Endothelial cell (in vitro differentiated cells): ENCODE measurements around the gene CTNND2. TPM values are rescaled to one million over a fixed set of nuclear protein-coding genes. Genes with fewer than 3 reads are reported as not detected.
"Not testable (repeated sequence)": the region's sequence is repeated elsewhere in the genome, so short reads cannot be mapped to it uniquely, and the experiment has no call there.

Experiments used
- DNase-seq: peaks from one replicate; pipeline ENCODE4 v3.0.0; 2021; ENCODE audit warnings: low spot score
- H3K27ac Mint-ChIP-seq: one replicate; pipeline ENCODE4 v1.8.0; 2021; ENCODE audit warnings: mixed read lengths, inconsistent platforms; ENCODE audit not compliant: unreplicated experiment
- H3K27me3 Mint-ChIP-seq: one replicate; pipeline ENCODE4 v1.8.0; 2021; ENCODE audit warnings: mild to moderate bottlenecking, moderate library complexity, mixed read lengths, inconsistent platforms; ENCODE audit not compliant: unreplicated experiment
- H3K36me3 Mint-ChIP-seq: one replicate; pipeline ENCODE4 v1.8.0; 2021; ENCODE audit warnings: mild to moderate bottlenecking, low read depth, mixed read lengths, inconsistent platforms; ENCODE audit not compliant: unreplicated experiment
- H3K4me1 Mint-ChIP-seq: one replicate; pipeline ENCODE4 v1.8.0; 2021; ENCODE audit warnings: mild to moderate bottlenecking, mixed read lengths, inconsistent platforms; ENCODE audit not compliant: unreplicated experiment
- H3K4me3 Mint-ChIP-seq: one replicate; pipeline ENCODE4 v1.8.0; 2021; ENCODE audit warnings: mild to moderate bottlenecking, mixed read lengths, inconsistent platforms; ENCODE audit not compliant: unreplicated experiment
- H3K9me3 Mint-ChIP-seq: one replicate; pipeline ENCODE4 v1.8.0; 2021; ENCODE audit warnings: mixed read lengths, inconsistent platforms; ENCODE audit not compliant: unreplicated experiment
- total RNA-seq: library from RNA; stranded (reverse); fragmentation: NEBNext Ultra II Directional; extraction: Animal tissue kit (Norgen Biotek cat#: 25700); gene quantifications from one replicate; pipeline ENCODE4 v1.2.1, GENCODE V29; 2021; ENCODE audit not compliant: unreplicated experiment
- TF ChIP-seq, protein P1 (sequence below): fragments of 200-600 bp; sonication (generic); IDR thresholded peaks from one replicate; pipeline ENCODE4 v1.5.0; 2021; ENCODE audit warnings: antibody characterized with exemption; ENCODE audit not compliant: unreplicated experiment

The CTNND2 gene
- total RNA-seq, 1 donor from 2014 or later, result 3.6 TPM

DNA sequence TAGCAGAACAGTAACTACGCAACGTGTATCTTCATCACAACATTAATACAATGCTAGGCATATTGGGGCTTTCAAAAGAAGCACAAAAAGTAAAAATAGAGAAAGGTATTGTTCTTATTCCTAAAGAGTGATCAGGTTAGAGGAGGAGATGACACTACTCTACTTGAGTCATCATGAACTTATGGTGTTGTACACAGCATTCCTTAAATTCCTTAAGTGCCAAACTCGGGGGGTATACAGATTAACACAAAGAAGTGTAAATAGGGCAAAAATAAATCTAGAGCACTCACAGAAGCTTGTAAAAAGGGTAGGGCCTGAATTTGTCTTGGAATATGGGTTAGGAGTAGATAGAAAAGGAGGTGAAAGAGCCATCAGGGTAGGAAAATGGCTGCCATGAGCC is 835.2 kb downstream of the CTNND2 start:
- no peak overlapping the region for H3K27ac Mint-ChIP-seq
- no peaks in the 10 kb centered on the region for H3K4me1 Mint-ChIP-seq
- H3K9me3 Mint-ChIP-seq, result no peaks in the 10 kb centered on the region
- no peaks in the 10 kb centered on the region for H3K36me3 Mint-ChIP-seq
- no peak for DNase-seq
- no peak overlapping the region for H3K4me3 Mint-ChIP-seq
- no peaks in the 10 kb centered on the region for H3K27me3 Mint-ChIP-seq
- TF ChIP-seq, protein P1, sequence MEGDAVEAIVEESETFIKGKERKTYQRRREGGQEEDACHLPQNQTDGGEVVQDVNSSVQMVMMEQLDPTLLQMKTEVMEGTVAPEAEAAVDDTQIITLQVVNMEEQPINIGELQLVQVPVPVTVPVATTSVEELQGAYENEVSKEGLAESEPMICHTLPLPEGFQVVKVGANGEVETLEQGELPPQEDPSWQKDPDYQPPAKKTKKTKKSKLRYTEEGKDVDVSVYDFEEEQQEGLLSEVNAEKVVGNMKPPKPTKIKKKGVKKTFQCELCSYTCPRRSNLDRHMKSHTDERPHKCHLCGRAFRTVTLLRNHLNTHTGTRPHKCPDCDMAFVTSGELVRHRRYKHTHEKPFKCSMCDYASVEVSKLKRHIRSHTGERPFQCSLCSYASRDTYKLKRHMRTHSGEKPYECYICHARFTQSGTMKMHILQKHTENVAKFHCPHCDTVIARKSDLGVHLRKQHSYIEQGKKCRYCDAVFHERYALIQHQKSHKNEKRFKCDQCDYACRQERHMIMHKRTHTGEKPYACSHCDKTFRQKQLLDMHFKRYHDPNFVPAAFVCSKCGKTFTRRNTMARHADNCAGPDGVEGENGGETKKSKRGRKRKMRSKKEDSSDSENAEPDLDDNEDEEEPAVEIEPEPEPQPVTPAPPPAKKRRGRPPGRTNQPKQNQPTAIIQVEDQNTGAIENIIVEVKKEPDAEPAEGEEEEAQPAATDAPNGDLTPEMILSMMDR, result no peak

DNA sequence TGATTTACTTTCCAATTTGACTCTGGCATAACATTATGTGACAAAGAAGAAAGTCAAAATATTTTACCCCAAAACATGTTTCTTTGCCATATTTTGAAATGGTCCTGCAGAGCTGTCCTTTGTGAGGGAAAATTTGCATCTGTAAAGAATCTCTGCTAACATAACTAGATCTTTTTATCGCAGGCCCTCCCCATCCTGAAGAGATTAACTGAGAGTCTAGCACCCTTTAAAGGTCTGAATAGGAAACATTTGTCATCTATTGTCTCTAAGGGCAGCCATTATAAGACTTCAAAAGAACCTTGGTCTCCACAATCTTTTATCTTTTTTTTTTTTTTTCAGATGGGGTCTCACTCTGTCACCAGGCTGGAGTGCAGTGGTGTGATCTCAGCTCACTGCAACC is 838.5 kb downstream of the CTNND2 start:
- H3K36me3 Mint-ChIP-seq, H3K4me1 Mint-ChIP-seq, H3K27me3 Mint-ChIP-seq, H3K4me3 Mint-ChIP-seq, H3K9me3 Mint-ChIP-seq, H3K27ac Mint-ChIP-seq, DNase-seq: not testable (repeated sequence)

DNA sequence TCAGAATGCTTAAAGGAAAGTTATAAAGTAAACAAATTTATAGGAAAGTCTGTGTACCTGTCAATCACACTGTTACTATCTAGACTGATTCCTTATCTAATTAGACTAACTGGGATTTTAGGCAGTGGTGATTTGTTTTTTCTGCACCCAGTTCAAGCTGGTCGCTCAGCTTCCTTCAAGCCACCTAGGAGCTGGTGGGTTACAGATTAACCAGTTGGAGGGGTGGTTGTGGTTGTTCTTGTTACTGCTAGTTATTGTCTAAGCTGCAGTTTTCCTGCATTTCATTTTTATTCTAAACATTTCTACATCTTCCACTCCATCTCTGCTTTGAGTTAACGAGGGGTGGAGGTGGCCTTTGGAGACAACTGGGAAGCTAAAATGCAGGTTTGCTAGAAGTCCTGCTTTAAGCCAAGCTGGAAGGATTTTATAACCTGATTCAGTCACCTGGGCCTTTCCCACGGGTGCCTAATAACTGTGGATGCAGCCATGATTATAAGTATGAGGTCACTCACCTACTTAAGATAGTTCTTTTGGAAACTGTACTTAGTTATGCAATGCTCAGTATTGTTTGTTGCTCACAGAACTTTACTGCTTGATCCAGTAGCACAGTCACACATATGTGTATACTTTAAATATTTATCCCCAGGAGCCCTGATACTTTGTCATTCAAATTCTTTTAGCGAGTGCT is 839.3 kb downstream of the CTNND2 start:
- H3K27ac Mint-ChIP-seq, result no peak overlapping the region
- H3K36me3 Mint-ChIP-seq, result no peaks in the 10 kb centered on the region
- H3K4me3 Mint-ChIP-seq, result no peak overlapping the region
- H3K27me3 Mint-ChIP-seq, result no peaks in the 10 kb centered on the region
- H3K9me3 Mint-ChIP-seq, result no peaks in the 10 kb centered on the region
- TF ChIP-seq, protein P1, result no peak
- no peaks in the 10 kb centered on the region for H3K4me1 Mint-ChIP-seq
- no peak for DNase-seq

DNA sequence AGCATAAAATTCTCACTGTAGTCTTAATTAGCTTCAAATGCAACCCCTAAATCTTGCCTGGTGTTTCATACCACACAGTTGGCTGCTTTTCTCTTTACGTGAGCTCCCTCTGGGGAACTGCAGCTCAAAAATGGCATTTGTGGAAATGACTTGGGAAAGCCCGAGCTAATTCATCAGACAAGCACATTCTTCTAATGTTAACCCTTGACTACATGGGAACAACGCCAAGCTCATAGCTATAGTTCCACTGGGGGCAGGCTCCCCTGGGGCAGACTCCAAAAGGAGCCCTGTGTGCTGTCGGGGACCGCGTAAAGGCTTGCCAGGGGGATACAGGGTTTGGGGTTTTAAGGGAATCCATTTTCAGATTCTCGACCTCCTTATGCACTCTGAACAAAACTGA is 841.8 kb downstream of the CTNND2 start:
- no peak overlapping the region for H3K27ac Mint-ChIP-seq

DNA sequence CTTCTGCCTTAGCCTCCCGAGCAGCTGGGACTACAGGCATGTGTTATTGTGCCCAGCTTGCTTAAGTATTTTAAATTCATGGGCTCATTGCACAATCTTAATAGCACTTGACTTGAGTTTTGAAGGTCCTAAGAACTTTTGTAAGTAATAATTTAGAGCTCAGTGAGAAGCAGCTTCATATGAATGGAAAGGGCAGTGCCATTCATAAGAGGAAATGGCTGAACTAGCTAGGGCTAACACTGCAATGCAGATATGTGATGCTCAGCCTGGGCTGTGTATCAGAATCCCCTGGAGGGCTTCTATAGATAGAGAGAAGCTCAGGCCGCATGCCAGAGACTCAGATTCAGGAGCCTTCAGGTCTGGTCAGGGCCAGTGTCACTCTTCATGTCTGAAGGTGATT is 847.7 kb downstream of the CTNND2 start:
- H3K36me3 Mint-ChIP-seq, result peaks cover 3% of the 10 kb centered on the region
- no peak for DNase-seq
- no peaks in the 10 kb centered on the region for H3K4me1 Mint-ChIP-seq
- no peaks in the 10 kb centered on the region for H3K27me3 Mint-ChIP-seq
- H3K27ac Mint-ChIP-seq, result no peak overlapping the region
- H3K4me3 Mint-ChIP-seq, result no peak overlapping the region
- TF ChIP-seq, protein P1, result no peak
- H3K9me3 Mint-ChIP-seq, result peaks cover 11% of the 10 kb centered on the region

More for the DNA sequence above, 841.8 kb downstream of the CTNND2 start:
- Mint-ChIP-seq H3K36me3 (peaks cover 3% of the 10 kb centered on the region), H3K27me3 (no peaks in the 10 kb centered on the region), H3K4me1 (no peaks in the 10 kb centered on the region), H3K9me3 (peaks cover 10% of the 10 kb centered on the region), H3K4me3 (no peak overlapping the region)
- no peak for DNase-seq
- TF ChIP-seq, protein P1, result no peak
